Transverse colon (tissue), 4 donors: Measurements from ENCODE around the gene TARS2. TPM values are rescaled to one million over a fixed set of nuclear protein-coding genes. Genes with fewer than 3 reads are reported as not detected.

Experiments
- DNase-seq: peaks from one replicate; pipeline ENCODE4 v3.0.0-alpha.2; 2019
- H3K27ac ChIP-seq, 4 donors: fragments of 200-600 bp; sonication (generic); 2 replicates each; pipeline ENCODE4 v1.5.1; 2016 to 2018; ENCODE audit warnings: inconsistent platforms in 4 of 4
- H3K27me3 ChIP-seq: fragments of 200-600 bp; sonication (generic); 2 replicates; pipeline ENCODE4 v1.5.1; 2017; ENCODE audit warnings: inconsistent platforms
- H3K36me3 ChIP-seq, 4 donors: fragments of 200-600 bp; sonication (generic); 2 replicates each; pipeline ENCODE4 v1.5.1; 2017 to 2019; ENCODE audit warnings: inconsistent platforms in 4 of 4
- H3K4me1 ChIP-seq, 4 donors: fragments of 200-600 bp; sonication (generic); 2 replicates each; pipeline ENCODE4 v1.5.1; 2017 to 2020; ENCODE audit warnings: inconsistent platforms in 4 of 4
- H3K4me3 ChIP-seq, 4 donors: fragments of 200-600 bp; sonication (generic); 1 replicate in 1 of 4; 2 replicates in 3 of 4; pipeline versions ENCODE4 v1.5.1 to v1.6.1; 2017 to 2019; ENCODE audit warnings: inconsistent platforms in 4 of 4
- H3K9me3 ChIP-seq, 2 donors: fragments of 200-600 bp; sonication (generic); 2 replicates each; pipeline ENCODE4 v1.5.1; 2017 to 2019; ENCODE audit warnings: inconsistent platforms in 2 of 2
- CTCF ChIP-seq, 5 experiments: fragments of 200-600 bp in 3 of 5; fragments of 450-650 bp in 2 of 5; sonication (generic) in 3 of 5; IDR thresholded peaks; 1 replicate in 2 of 5; 2 replicates in 3 of 5; pipeline ENCODE4 v1.5.1; 2016 to 2017; ENCODE audit warnings: antibody characterized with exemption in 5 of 5, inconsistent platforms in 3 of 5, mild to moderate bottlenecking in 2 of 5, moderate library complexity in 1 of 5
- EP300 ChIP-seq: sonication (generic); formaldehyde crosslinking; IDR thresholded peaks from one replicate; pipeline ENCODE4 v1.6.1; 2017; ENCODE audit warnings: antibody characterized with exemption, low read depth
- POLR2A ChIP-seq: fragments of 450-650 bp; IDR thresholded peaks from one replicate; pipeline ENCODE4 v1.6.1; 2016; ENCODE audit warnings: antibody characterized with exemption, mild to moderate bottlenecking, moderate library complexity
- POLR2AphosphoS5 ChIP-seq, 3 donors: sonication (generic); formaldehyde crosslinking; IDR thresholded peaks; one replicate each; pipeline ENCODE4 v1.6.1; 2016; ENCODE audit warnings: antibody characterized with exemption in 3 of 3
- WGBS, 2 donors: methylation state at CpG; one replicate each; pipeline ENCODE4 v1.1.5; 2018; ENCODE audit warnings: low coverage in 1 of 2; 5-methylcytosine and 5-hydroxymethylcytosine counted together
- in situ Hi-C, 4 donors: fragments of 200-750 bp; cut with MboI; loops; one replicate each; pipeline versions ENCODE4 v1.15.0 to v1.15.1; 2017; ENCODE audit warnings: low sequenced_read_pairs in 3 of 4, low pct_ligation_motif_present in 1 of 4, low pct_unique_long_range_greater_than_20kb in 1 of 4
- intact Hi-C: fragments of 100-400 bp; cut with DNase I; formaldehyde crosslinking; loops from one replicate; pipeline ENCODE4 v1.15.1; 2023; ENCODE audit warnings: low total_unique reads
- total RNA-seq, 4 donors: library from RNA; depleted of rRNA; stranded (reverse); fragments of >200 nt; gene quantifications; one replicate each; pipeline ENCODE4 v1.1.0, GENCODE V29; 2016

TARS2 gene
- total RNA-seq, 4 donors from 2014 or later, result 2.8 to 22.7 (median 9.0) TPM

GRCh38 chr1:150521196-150521968 lies 34.2 kb downstream of the TARS2 start:
- Histone ChIP-seq H3K27ac (no peak overlapping the region), H3K36me3 (no peaks in the 10 kb centered on the region), H3K9me3 (no peaks in the 10 kb centered on the region), H3K4me1 (peaks cover 2 to 14% (median 5%) of the 10 kb centered on the region in 4 donors), H3K4me3 (no peak overlapping the region), H3K27me3 (no peaks in the 10 kb centered on the region)
- in situ Hi-C loops, result no loop called here
- intact Hi-C loops, result no loop called here
- DNase-seq, result no peak
- 69 to 71% methylated on average over 1 of the region's 1 CpG for WGBS, 2 donors
- no peak for TF ChIP-seq POLR2AphosphoS5 (IDR thresholded peaks at IDR 0.05)
- no peak for TF ChIP-seq POLR2A
- TF ChIP-seq CTCF (IDR thresholded peaks at IDR 0.05), result no peak
- TF ChIP-seq EP300, result no peak

GRCh38 chr1:150525348-150525747 lies 38.1 kb downstream of the TARS2 start:
- 57 to 82% methylated on average over 1 to 3 of the region's 3 CpGs for whole genome bisulfite sequencing, 2 donors
- TF ChIP-seq EP300 (no peak), POLR2AphosphoS5 (IDR thresholded peaks at IDR 0.05) (no peak), CTCF (IDR thresholded peaks at IDR 0.05) (no peak), POLR2A (no peak)
- no peaks in the 10 kb centered on the region for H3K36me3 ChIP-seq
- intact Hi-C loops, result no loop called here
- no peak for DNase-seq
- in situ Hi-C loops, result no loop called here
- H3K9me3 ChIP-seq, result no peaks in the 10 kb centered on the region
- H3K27me3 ChIP-seq, result no peaks in the 10 kb centered on the region
- no peak overlapping the region for H3K27ac ChIP-seq
- H3K4me3 ChIP-seq, result no peak overlapping the region
- peaks cover 0 to 20% (median 11%) of the 10 kb centered on the region in 4 donors for H3K4me1 ChIP-seq

GRCh38 chr1:150528196-150528595 lies 41.0 kb downstream of the TARS2 start:
- peaks cover 0 to 36% (median 30%) of the 10 kb centered on the region in 4 donors for H3K4me1 ChIP-seq
- 74 to 80% methylated on average over 1 of the region's 1 CpG for WGBS, 2 donors
- in situ Hi-C loops, result no loop called here

GRCh38 chr1:150529017-150529416 lies 41.8 kb downstream of the TARS2 start:
- intact Hi-C loops, result no loop called here
- no peaks in the 10 kb centered on the region for H3K9me3 ChIP-seq
- TF ChIP-seq POLR2AphosphoS5 (IDR thresholded peaks at IDR 0.05) (peak; percentile 27 to 46 (median 38)), CTCF (IDR thresholded peaks at IDR 0.05) (no peak)
- peak overlapping the region; percentile 73 to 82 (median 78) for H3K27ac ChIP-seq
- DNase-seq, result no peak
- H3K4me3 ChIP-seq, result no peak overlapping the region
- H3K36me3 ChIP-seq, result no peaks in the 10 kb centered on the region
- H3K4me1 ChIP-seq, result peaks cover 0 to 43% (median 32%) of the 10 kb centered on the region in 4 donors
- WGBS, 2 donors, result 33 to 36% methylated on average over 3 to 4 of the region's 4 CpGs
- in situ Hi-C loops, result no loop called here
- no peaks in the 10 kb centered on the region for H3K27me3 ChIP-seq

More at GRCh38 chr1:150528196-150528595, 41.0 kb downstream of the TARS2 start:
- intact Hi-C loops, result no loop called here
- DNase-seq, result no peak
- Histone ChIP-seq H3K9me3 (no peaks in the 10 kb centered on the region), H3K27ac (peak overlapping the region in 3 of 4 donors; percentile 73 to 82 (median 81)), H3K4me3 (no peak overlapping the region), H3K36me3 (no peaks in the 10 kb centered on the region), H3K27me3 (no peaks in the 10 kb centered on the region)
- no peak for TF ChIP-seq POLR2A
- no peak for TF ChIP-seq EP300
- no peak for TF ChIP-seq POLR2AphosphoS5 (IDR thresholded peaks at IDR 0.05)
